ENCODE data around the gene PTPRD. TPM values are rescaled to one million over a fixed set of nuclear protein-coding genes. Genes with fewer than 3 reads are reported as not detected.

PTPRD gene
- total RNA-seq, 1 donor from 2014 or later, result 136 TPM

GRCh38 chr9:8872802-8873201 is 1740.0 kb downstream of the PTPRD start:
- Mint-ChIP-seq H3K4me3 (no peak overlapping the region), H3K4me1 (peaks cover 33% of the 10 kb centered on the region), H3K27ac (no peak overlapping the region), H3K36me3 (no peaks in the 10 kb centered on the region), H3K9me3 (no peaks in the 10 kb centered on the region), H3K27me3 (ENCODE audit: insufficient read depth, low read depth) (no peaks in the 10 kb centered on the region)
- Histone ChIP-seq H3K27ac (no peak overlapping the region), H3K9ac (no peak overlapping the region), H3K4me3 (no peak overlapping the region), H3K27me3 (no peaks in the 10 kb centered on the region), H3K79me2 (ENCODE audit: low read depth) (no peaks in the 10 kb centered on the region), H3K36me3 (no peaks in the 10 kb centered on the region), H4K20me1 (ENCODE audit: low read depth) (no peaks in the 10 kb centered on the region), H3K4me2 (no peak overlapping the region), H3F3A (ENCODE audit: low read depth) (no peaks in the 10 kb centered on the region), H3K4me1 (peaks cover 31% of the 10 kb centered on the region), H2AFZ (replicated peaks) (no peak overlapping the region), H3K9me3 (ENCODE audit: low read depth) (no peaks in the 10 kb centered on the region)
- TF ChIP-seq CTCF (IDR thresholded peaks at IDR 0.05), result no peak
- no peak for TF ChIP-seq EZH2 (IDR thresholded peaks at IDR 0.05)
- TF ChIP-seq EZH2phosphoT487 (IDR thresholded peaks at IDR 0.05), result no peak
- no peak for DNase-seq (ENCODE audit: low spot score)

GRCh38 chr9:8871796-8872445 is 1740.9 kb downstream of the PTPRD start:
- Histone ChIP-seq H3K27me3 (no peaks in the 10 kb centered on the region), H3K4me1 (peaks cover 40% of the 10 kb centered on the region), H4K20me1 (ENCODE audit: low read depth) (no peaks in the 10 kb centered on the region), H3K4me3 (no peak overlapping the region), H3K27ac (no peak overlapping the region), H3K9me3 (ENCODE audit: low read depth) (no peaks in the 10 kb centered on the region), H3F3A (ENCODE audit: low read depth) (no peaks in the 10 kb centered on the region), H3K9ac (no peak overlapping the region), H2AFZ (replicated peaks) (no peak overlapping the region), H3K4me2 (no peak overlapping the region), H3K36me3 (no peaks in the 10 kb centered on the region), H3K79me2 (ENCODE audit: low read depth) (no peaks in the 10 kb centered on the region)
- H3K27me3 Mint-ChIP-seq (ENCODE audit: insufficient read depth, low read depth), result no peaks in the 10 kb centered on the region
- H3K4me1 Mint-ChIP-seq, result peaks cover 42% of the 10 kb centered on the region
- H3K27ac Mint-ChIP-seq, result peak overlapping the region; percentile 36
- H3K9me3 Mint-ChIP-seq, result no peaks in the 10 kb centered on the region
- no peak for DNase-seq (ENCODE audit: low spot score)
- H3K4me3 Mint-ChIP-seq, result no peak overlapping the region
- no peak for TF ChIP-seq EZH2 (IDR thresholded peaks at IDR 0.05)
- TF ChIP-seq EZH2phosphoT487 (IDR thresholded peaks at IDR 0.05), result no peak
- no peak for TF ChIP-seq CTCF (IDR thresholded peaks at IDR 0.05)
- H3K36me3 Mint-ChIP-seq, result no peaks in the 10 kb centered on the region

GRCh38 chr9:8871396-8871795 is 1741.4 kb downstream of the PTPRD start:
- no peaks in the 10 kb centered on the region for H4K20me1 ChIP-seq (ENCODE audit: low read depth)
- no peak overlapping the region for H3K27ac Mint-ChIP-seq
- no peaks in the 10 kb centered on the region for H3F3A ChIP-seq (ENCODE audit: low read depth)
- peaks cover 45% of the 10 kb centered on the region for H3K4me1 ChIP-seq
- TF ChIP-seq CTCF (IDR thresholded peaks at IDR 0.05), result no peak
- TF ChIP-seq EZH2phosphoT487 (IDR thresholded peaks at IDR 0.05), result no peak
- TF ChIP-seq EZH2 (IDR thresholded peaks at IDR 0.05), result no peak
- peaks cover 47% of the 10 kb centered on the region for H3K4me1 Mint-ChIP-seq
- no peak overlapping the region for H3K4me2 ChIP-seq
- no peaks in the 10 kb centered on the region for H3K27me3 Mint-ChIP-seq (ENCODE audit: insufficient read depth, low read depth)
- H3K36me3 ChIP-seq, result no peaks in the 10 kb centered on the region
- no peak overlapping the region for H3K27ac ChIP-seq
- no peaks in the 10 kb centered on the region for H3K27me3 ChIP-seq
- no peak overlapping the region for H3K4me3 ChIP-seq
- H3K9me3 Mint-ChIP-seq, result no peaks in the 10 kb centered on the region
- H3K9ac ChIP-seq, result no peak overlapping the region
- H3K9me3 ChIP-seq (ENCODE audit: low read depth), result no peaks in the 10 kb centered on the region
- no peaks in the 10 kb centered on the region for H3K79me2 ChIP-seq (ENCODE audit: low read depth)
- peak overlapping the region; percentile 40 for H2AFZ ChIP-seq (replicated peaks)
- no peaks in the 10 kb centered on the region for H3K36me3 Mint-ChIP-seq
- no peak overlapping the region for H3K4me3 Mint-ChIP-seq
- DNase-seq (ENCODE audit: low spot score), result no peak

Data from neural progenitor cell (in vitro differentiated cells).